ENCODE results near the gene HBS1L.

DNA sequence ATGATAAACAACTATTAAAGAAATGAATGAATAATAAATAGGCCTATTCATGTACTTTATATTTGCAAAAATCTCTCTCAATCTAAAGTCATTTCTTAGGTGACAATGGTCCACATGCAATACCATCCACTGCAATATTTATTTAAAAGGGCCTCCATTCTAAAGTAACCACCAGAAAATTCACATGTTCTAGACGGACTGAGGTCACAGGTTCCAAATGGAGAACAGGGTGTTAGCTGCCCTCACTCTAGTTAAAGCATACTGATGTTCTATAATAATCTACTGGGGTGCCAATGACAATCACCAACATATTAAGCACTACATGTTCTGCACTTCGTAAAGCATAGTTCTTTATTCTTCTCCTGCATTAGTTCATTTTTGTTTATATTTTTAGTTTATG lies 1.2 kb downstream of the HBS1L start:
- TF ChIP-seq EZH2 (IDR thresholded peaks at IDR 0.05; ENCODE audit: borderline replicate concordance, control insufficient read depth, low read depth, low read length) = no peak
- no peak for TF ChIP-seq ETV6 (conservative IDR thresholded peaks at IDR 0.05 in 1 of 2, IDR thresholded peaks at IDR 0.05 in 1 of 2; ENCODE audit: borderline replicate concordance in 1 of 2, low read depth in 1 of 2)
- TF ChIP-seq, protein P1, sequence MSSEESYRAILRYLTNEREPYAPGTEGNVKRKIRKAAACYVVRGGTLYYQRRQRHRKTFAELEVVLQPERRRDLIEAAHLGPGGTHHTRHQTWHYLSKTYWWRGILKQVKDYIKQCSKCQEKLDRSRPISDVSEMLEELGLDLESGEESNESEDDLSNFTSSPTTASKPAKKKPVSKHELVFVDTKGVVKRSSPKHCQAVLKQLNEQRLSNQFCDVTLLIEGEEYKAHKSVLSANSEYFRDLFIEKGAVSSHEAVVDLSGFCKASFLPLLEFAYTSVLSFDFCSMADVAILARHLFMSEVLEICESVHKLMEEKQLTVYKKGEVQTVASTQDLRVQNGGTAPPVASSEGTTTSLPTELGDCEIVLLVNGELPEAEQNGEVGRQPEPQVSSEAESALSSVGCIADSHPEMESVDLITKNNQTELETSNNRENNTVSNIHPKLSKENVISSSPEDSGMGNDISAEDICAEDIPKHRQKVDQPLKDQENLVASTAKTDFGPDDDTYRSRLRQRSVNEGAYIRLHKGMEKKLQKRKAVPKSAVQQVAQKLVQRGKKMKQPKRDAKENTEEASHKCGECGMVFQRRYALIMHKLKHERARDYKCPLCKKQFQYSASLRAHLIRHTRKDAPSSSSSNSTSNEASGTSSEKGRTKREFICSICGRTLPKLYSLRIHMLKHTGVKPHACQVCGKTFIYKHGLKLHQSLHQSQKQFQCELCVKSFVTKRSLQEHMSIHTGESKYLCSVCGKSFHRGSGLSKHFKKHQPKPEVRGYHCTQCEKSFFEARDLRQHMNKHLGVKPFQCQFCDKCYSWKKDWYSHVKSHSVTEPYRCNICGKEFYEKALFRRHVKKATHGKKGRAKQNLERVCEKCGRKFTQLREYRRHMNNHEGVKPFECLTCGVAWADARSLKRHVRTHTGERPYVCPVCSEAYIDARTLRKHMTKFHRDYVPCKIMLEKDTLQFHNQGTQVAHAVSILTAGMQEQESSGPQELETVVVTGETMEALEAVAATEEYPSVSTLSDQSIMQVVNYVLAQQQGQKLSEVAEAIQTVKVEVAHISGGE (CRISPR knock-in tag; IDR thresholded peaks at IDR 0.05) = no peak
- no peak for TF ChIP-seq EP300 (IDR thresholded peaks at IDR 0.05; ENCODE audit: borderline replicate concordance in 1 of 2, control insufficient read depth in 1 of 2, low read depth in 2 of 2, low read length in 2 of 2)
- TF ChIP-seq, protein P2, sequence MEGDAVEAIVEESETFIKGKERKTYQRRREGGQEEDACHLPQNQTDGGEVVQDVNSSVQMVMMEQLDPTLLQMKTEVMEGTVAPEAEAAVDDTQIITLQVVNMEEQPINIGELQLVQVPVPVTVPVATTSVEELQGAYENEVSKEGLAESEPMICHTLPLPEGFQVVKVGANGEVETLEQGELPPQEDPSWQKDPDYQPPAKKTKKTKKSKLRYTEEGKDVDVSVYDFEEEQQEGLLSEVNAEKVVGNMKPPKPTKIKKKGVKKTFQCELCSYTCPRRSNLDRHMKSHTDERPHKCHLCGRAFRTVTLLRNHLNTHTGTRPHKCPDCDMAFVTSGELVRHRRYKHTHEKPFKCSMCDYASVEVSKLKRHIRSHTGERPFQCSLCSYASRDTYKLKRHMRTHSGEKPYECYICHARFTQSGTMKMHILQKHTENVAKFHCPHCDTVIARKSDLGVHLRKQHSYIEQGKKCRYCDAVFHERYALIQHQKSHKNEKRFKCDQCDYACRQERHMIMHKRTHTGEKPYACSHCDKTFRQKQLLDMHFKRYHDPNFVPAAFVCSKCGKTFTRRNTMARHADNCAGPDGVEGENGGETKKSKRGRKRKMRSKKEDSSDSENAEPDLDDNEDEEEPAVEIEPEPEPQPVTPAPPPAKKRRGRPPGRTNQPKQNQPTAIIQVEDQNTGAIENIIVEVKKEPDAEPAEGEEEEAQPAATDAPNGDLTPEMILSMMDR (IDR thresholded peaks at IDR 0.05 in 2 of 3, conservative IDR thresholded peaks at IDR 0.05 in 1 of 3; ENCODE audit: control insufficient read depth in 2 of 3, extremely low read depth in 1 of 3, insufficient read depth in 1 of 3, low read depth in 3 of 3, low read length in 3 of 3) = no peak

Data from GM12878 (cell line).